Hepatocyte (in vitro differentiated cells): ENCODE results near the gene ANKRD39. TPM values are rescaled to one million over a fixed set of nuclear protein-coding genes. Genes with fewer than 3 reads are reported as not detected.
"Not testable (repeated sequence)": the region's sequence is repeated elsewhere in the genome, so short reads cannot be mapped to it uniquely, and the experiment has no call there.

Source experiments
- DNase-seq: peaks from one replicate; pipeline ENCODE4 v3.0.0-alpha.2; 2016; ENCODE audit warnings: low spot score
- H2AFZ ChIP-seq: fragments of 200-600 bp; sonication (generic); 2 replicates; pipeline ENCODE4 v1.6.0; 2016; ENCODE audit warnings: antibody characterized with exemption, mild to moderate bottlenecking
- H3K27ac ChIP-seq: fragments of 200-600 bp; sonication (generic); 2 replicates; pipeline ENCODE4 v1.5.1; 2016; ENCODE audit warnings: mild to moderate bottlenecking
- H3K27me3 ChIP-seq: fragments of 200-600 bp; sonication (generic); 2 replicates; pipeline ENCODE4 v1.6.1; 2016
- H3K36me3 ChIP-seq: fragments of 200-600 bp; sonication (generic); replicated peaks from 2 replicates; pipeline ENCODE4 v1.5.1; 2016; ENCODE audit warnings: low read depth; ENCODE audit not compliant: insufficient read depth
- H3K4me1 ChIP-seq: fragments of 200-600 bp; sonication (generic); 2 replicates; pipeline ENCODE4 v1.5.1; 2016; ENCODE audit warnings: mild to moderate bottlenecking, moderate library complexity; ENCODE audit not compliant: insufficient read depth
- H3K4me2 ChIP-seq: fragments of 200-600 bp; sonication (generic); 2 replicates; pipeline ENCODE4 v1.6.0; 2016
- H3K4me3 ChIP-seq: fragments of 200-600 bp; sonication (generic); 2 replicates; pipeline ENCODE4 v1.5.1; 2016; ENCODE audit warnings: mild to moderate bottlenecking
- H3K79me2 ChIP-seq: fragments of 200-600 bp; sonication (generic); 2 replicates; pipeline ENCODE4 v1.6.0; 2017; ENCODE audit warnings: mild to moderate bottlenecking
- H3K9me2 ChIP-seq: fragments of 200-600 bp; sonication (generic); replicated peaks from 2 replicates; pipeline ENCODE4 v1.6.0; 2017; ENCODE audit warnings: mild to moderate bottlenecking; ENCODE audit not compliant: insufficient read depth
- H3K9me3 ChIP-seq: fragments of 200-600 bp; sonication (generic); 2 replicates; pipeline ENCODE4 v1.5.1; 2016; ENCODE audit warnings: low read depth, mild to moderate bottlenecking
- H4K20me1 ChIP-seq: fragments of 200-600 bp; sonication (generic); 2 replicates; pipeline ENCODE4 v1.6.0; 2016; ENCODE audit warnings: mild to moderate bottlenecking; ENCODE audit not compliant: insufficient read depth, poor library complexity, severe bottlenecking
- EZH2 ChIP-seq: fragments of 200-600 bp; sonication (generic); IDR thresholded peaks from 2 replicates; pipeline ENCODE4 v1.6.1; 2016; ENCODE audit warnings: antibody characterized with exemption, mild to moderate bottlenecking, borderline replicate concordance
- EZH2phosphoT487 ChIP-seq: fragments of 200-600 bp; sonication (generic); IDR thresholded peaks from one replicate; pipeline ENCODE4 v1.6.1; 2018; ENCODE audit warnings: antibody characterized with exemption, mild to moderate bottlenecking, low read depth, moderate library complexity; ENCODE audit not compliant: unreplicated experiment, severe bottlenecking
- WGBS: methylation state at CpG from one replicate; pipeline ENCODE4 v1.1.6; 2016; ENCODE audit warnings: low lambda C conversion rate; ENCODE audit errors: missing lambda C conversion rate; 5-methylcytosine and 5-hydroxymethylcytosine counted together
- polyA plus RNA-seq: library from polyadenylated mRNA; unstranded; fragments of >200 nt; fragmentation: Nextera tagmentation; extraction: Ambion mirVana; gene quantifications from 2 replicates; pipeline ENCODE4 v1.2.1, GENCODE V29; 2016
- total RNA-seq: library from RNA; depleted of rRNA; stranded (reverse); fragments of >200 nt; gene quantifications from 2 replicates; pipeline ENCODE4 v1.2.3, GENCODE V29; 2014
- TF ChIP-seq, protein P1 (sequence below): fragments of 200-600 bp; sonication (generic); IDR thresholded peaks from 2 replicates; pipeline ENCODE4 v1.5.1; 2016; ENCODE audit warnings: antibody characterized with exemption, mild to moderate bottlenecking; ENCODE audit not compliant: poor library complexity

ANKRD39 gene
- total and polyA plus RNA-seq, 2 experiments from 2014 or later = 13.6 to 25.6 TPM

DNA sequence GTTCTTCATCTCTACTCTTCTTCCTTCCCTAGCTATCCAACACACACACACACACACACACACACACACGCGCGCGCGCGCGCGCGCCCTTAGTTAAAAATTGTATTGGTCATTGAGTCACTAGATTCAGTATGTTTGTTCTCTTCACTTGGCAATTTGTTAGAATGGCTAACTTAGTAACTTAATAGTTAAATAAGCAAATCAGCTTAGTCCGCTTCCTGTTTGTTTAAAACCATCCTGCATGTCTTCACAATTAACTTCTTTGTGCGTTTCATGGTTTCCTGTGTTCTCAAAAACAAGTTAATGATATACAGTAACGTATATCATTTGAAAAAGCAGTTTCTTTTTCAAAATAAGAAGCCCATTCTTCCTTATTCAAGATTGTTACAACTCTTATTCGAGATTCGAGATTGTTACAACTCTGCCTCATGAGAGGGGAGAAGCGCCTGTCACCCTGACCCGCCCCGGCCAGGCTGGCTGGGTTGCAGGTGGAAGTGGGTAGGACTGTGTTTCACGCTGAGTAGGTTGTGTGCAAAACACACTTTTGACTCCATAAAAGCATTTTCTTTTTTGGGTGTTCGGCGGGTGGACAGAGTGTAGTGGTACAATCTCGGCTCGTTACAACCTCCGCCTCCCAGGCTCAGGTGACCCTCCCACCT, 51.2 kb downstream of the ANKRD39 start:
- Histone ChIP-seq H3K9me2 (no peaks in the 10 kb centered on the region), H3K4me3 (no peak overlapping the region), H3K27me3 (no peaks in the 10 kb centered on the region), H2AFZ (no peak overlapping the region), H3K79me2 (no peaks in the 10 kb centered on the region), H3K4me2 (no peak overlapping the region), H3K4me1 (no peaks in the 10 kb centered on the region), H3K36me3 (no peaks in the 10 kb centered on the region), H3K9me3 (no peaks in the 10 kb centered on the region), H3K27ac (no peak overlapping the region), H4K20me1 (no peaks in the 10 kb centered on the region)
- DNase-seq = no peak
- TF ChIP-seq EZH2phosphoT487 (no peak), EZH2 (no peak)
- TF ChIP-seq, protein P1, sequence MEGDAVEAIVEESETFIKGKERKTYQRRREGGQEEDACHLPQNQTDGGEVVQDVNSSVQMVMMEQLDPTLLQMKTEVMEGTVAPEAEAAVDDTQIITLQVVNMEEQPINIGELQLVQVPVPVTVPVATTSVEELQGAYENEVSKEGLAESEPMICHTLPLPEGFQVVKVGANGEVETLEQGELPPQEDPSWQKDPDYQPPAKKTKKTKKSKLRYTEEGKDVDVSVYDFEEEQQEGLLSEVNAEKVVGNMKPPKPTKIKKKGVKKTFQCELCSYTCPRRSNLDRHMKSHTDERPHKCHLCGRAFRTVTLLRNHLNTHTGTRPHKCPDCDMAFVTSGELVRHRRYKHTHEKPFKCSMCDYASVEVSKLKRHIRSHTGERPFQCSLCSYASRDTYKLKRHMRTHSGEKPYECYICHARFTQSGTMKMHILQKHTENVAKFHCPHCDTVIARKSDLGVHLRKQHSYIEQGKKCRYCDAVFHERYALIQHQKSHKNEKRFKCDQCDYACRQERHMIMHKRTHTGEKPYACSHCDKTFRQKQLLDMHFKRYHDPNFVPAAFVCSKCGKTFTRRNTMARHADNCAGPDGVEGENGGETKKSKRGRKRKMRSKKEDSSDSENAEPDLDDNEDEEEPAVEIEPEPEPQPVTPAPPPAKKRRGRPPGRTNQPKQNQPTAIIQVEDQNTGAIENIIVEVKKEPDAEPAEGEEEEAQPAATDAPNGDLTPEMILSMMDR = no peak
- 87% methylated on average over 23 of the region's 23 CpGs for WGBS

DNA sequence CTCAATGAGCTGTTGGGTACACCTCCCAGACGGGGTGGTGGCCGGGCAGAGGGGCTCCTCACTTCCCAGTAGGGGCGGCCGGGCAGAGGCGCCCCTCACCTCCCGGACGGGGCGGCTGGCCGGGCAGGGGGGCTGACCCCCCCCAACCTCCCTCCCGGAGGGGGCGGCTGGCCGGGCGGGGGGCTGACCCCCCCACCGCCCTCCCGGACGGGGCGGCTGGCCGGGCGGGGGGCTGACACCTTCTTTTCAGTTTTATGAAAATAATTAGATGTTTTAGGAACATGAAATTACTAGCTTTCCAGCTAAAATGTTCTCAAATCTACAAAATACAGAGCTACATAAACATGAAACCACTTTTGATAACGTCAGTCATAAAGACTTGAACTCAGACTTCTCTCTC, 51.9 kb downstream of the ANKRD39 start:
- not testable (repeated sequence) for H3K79me2 ChIP-seq, H3K27ac ChIP-seq
- WGBS = 98% methylated on average over 2 of the region's 20 CpGs

GRCh38 chr2:96804986-96805385, 52.8 kb downstream of the ANKRD39 start:
- no peak for DNase-seq
- no peak overlapping the region for H3K4me2 ChIP-seq
- no peak overlapping the region for H3K4me3 ChIP-seq
- no peaks in the 10 kb centered on the region for H3K9me2 ChIP-seq
- H3K27me3 ChIP-seq = no peaks in the 10 kb centered on the region
- no peak for TF ChIP-seq EZH2phosphoT487
- TF ChIP-seq, protein P1 = no peak
- TF ChIP-seq EZH2 = no peak
- no peaks in the 10 kb centered on the region for H3K36me3 ChIP-seq
- H3K79me2 ChIP-seq = no peaks in the 10 kb centered on the region
- H2AFZ ChIP-seq = no peak overlapping the region
- no peaks in the 10 kb centered on the region for H4K20me1 ChIP-seq
- H3K9me3 ChIP-seq = no peaks in the 10 kb centered on the region
- no peak overlapping the region for H3K27ac ChIP-seq
- H3K4me1 ChIP-seq = peaks cover 4% of the 10 kb centered on the region

More for the DNA sequence above, 51.9 kb downstream of the ANKRD39 start:
- H3K36me3 ChIP-seq, H3K4me2 ChIP-seq, H3K27me3 ChIP-seq, H3K4me1 ChIP-seq, H3K4me3 ChIP-seq, DNase-seq, H3K9me3 ChIP-seq, H2AFZ ChIP-seq, H3K9me2 ChIP-seq, H4K20me1 ChIP-seq: not testable (repeated sequence)

GRCh38 chr2:96802721-96803120, 55.1 kb downstream of the ANKRD39 start:
- no peak overlapping the region for H3K4me2 ChIP-seq
- no peaks in the 10 kb centered on the region for H3K9me3 ChIP-seq
- H3K27ac ChIP-seq = no peak overlapping the region
- no peak overlapping the region for H2AFZ ChIP-seq
- no peak for TF ChIP-seq EZH2phosphoT487
- H3K79me2 ChIP-seq = no peaks in the 10 kb centered on the region
- H4K20me1 ChIP-seq = no peaks in the 10 kb centered on the region
- no peaks in the 10 kb centered on the region for H3K9me2 ChIP-seq
- no peak for DNase-seq
- WGBS = 95% methylated on average over 7 of the region's 7 CpGs
- peaks cover 4% of the 10 kb centered on the region for H3K4me1 ChIP-seq
- H3K27me3 ChIP-seq = no peaks in the 10 kb centered on the region
- no peaks in the 10 kb centered on the region for H3K36me3 ChIP-seq
- no peak overlapping the region for H3K4me3 ChIP-seq
